Activated T-cell treated with anti-CD3 and anti-CD28 coated beads for 1 hour (primary cell): ENCODE results near the gene LYPD3.

ENCODE experiments used
- DNase-seq: peaks from one replicate; pipeline ENCODE4 v3.0.0-alpha.2; 2020; ENCODE audit warnings: low read depth

LYPD3 gene

GRCh38 chr19:43485951-43486350, 20.5 kb upstream of the LYPD3 start:
- DNase-seq = no peak

GRCh38 chr19:43483281-43483680, 17.9 kb upstream of the LYPD3 start:
- no peak for DNase-seq

- DNase-seq = no peak
Measured at GRCh38 chr19:43482193-43482592, 16.8 kb upstream of the LYPD3 start.

- no peak for DNase-seq
Measured at GRCh38 chr19:43481701-43482100, 16.3 kb upstream of the LYPD3 start.

- no peak for DNase-seq
Measured at GRCh38 chr19:43480574-43480973, 15.2 kb upstream of the LYPD3 start.

- no peak for DNase-seq
Measured at GRCh38 chr19:43479961-43480561, 14.7 kb upstream of the LYPD3 start.

GRCh38 chr19:43479226-43479625, 13.8 kb upstream of the LYPD3 start:
- no peak for DNase-seq

- no peak for DNase-seq
Measured at GRCh38 chr19:43478323-43478722, 12.9 kb upstream of the LYPD3 start.

GRCh38 chr19:43476606-43477005, 11.2 kb upstream of the LYPD3 start:
- no peak for DNase-seq

GRCh38 chr19:43474986-43475705, 9.7 kb upstream of the LYPD3 start:
- DNase-seq = peak; percentile 97

GRCh38 chr19:43474487-43474886, 9.1 kb upstream of the LYPD3 start:
- DNase-seq = no peak

GRCh38 chr19:43471091-43471490, 5.7 kb upstream of the LYPD3 start:
- no peak for DNase-seq

- peak; percentile 37 for DNase-seq
Measured at GRCh38 chr19:43470288-43470687, 4.9 kb upstream of the LYPD3 start.

- DNase-seq = no peak
Measured at GRCh38 chr19:43469160-43469480, 3.7 kb upstream of the LYPD3 start.

GRCh38 chr19:43468354-43469159, 3.1 kb upstream of the LYPD3 start:
- no peak for DNase-seq

GRCh38 chr19:43467730-43468129, 2.3 kb upstream of the LYPD3 start:
- no peak for DNase-seq

- no peak for DNase-seq
Measured at GRCh38 chr19:43467276-43467675, 1.9 kb upstream of the LYPD3 start.

- no peak for DNase-seq
Measured at GRCh38 chr19:43466793-43467192, 1.4 kb upstream of the LYPD3 start.

GRCh38 chr19:43464134-43464775, 1.2 kb downstream of the LYPD3 start:
- peak; percentile 71 for DNase-seq

- peak; percentile 99 for DNase-seq
Measured at GRCh38 chr19:43463381-43464133, 1.9 kb downstream of the LYPD3 start.

- DNase-seq = no peak
Measured at GRCh38 chr19:43462785-43463380, 2.5 kb downstream of the LYPD3 start.

GRCh38 chr19:43462383-43462782, 3.0 kb downstream of the LYPD3 start:
- no peak for DNase-seq
